HG03095 (cell line): Measurements from ENCODE around the gene ABHD2.

Experiments used
- ATAC-seq: cut with Tn5 transposase; IDR thresholded peaks from one replicate; pipeline ENCODE4 v1.9.1; 2021; ENCODE audit warnings: moderate library complexity; ENCODE audit not compliant: unreplicated experiment

The ABHD2 gene

GRCh38 chr15:89096664-89097063 is 8.4 kb downstream of the ABHD2 start:
- no peak for ATAC-seq

- ATAC-seq, result no peak
These were observed 9.1 kb downstream of the ABHD2 start for GRCh38 chr15:89097313-89097712.

- ATAC-seq, result no peak
These were observed 10.0 kb downstream of the ABHD2 start for GRCh38 chr15:89098281-89098680.

GRCh38 chr15:89099968-89100367 is 11.7 kb downstream of the ABHD2 start:
- ATAC-seq, result no peak

- ATAC-seq, result no peak
These were observed 13.3 kb downstream of the ABHD2 start for GRCh38 chr15:89101302-89102193.

GRCh38 chr15:89103481-89104171 is 15.4 kb downstream of the ABHD2 start:
- no peak for ATAC-seq

- no peak for ATAC-seq
These were observed 15.9 kb downstream of the ABHD2 start for GRCh38 chr15:89104172-89104564.

- no peak for ATAC-seq
These were observed 16.9 kb downstream of the ABHD2 start for GRCh38 chr15:89105147-89105546.

- no peak for ATAC-seq
These were observed 17.9 kb downstream of the ABHD2 start for GRCh38 chr15:89106200-89106599.

GRCh38 chr15:89107984-89108383 is 19.7 kb downstream of the ABHD2 start:
- no peak for ATAC-seq

- no peak for ATAC-seq
These were observed 20.6 kb downstream of the ABHD2 start for GRCh38 chr15:89108835-89109234.

- no peak for ATAC-seq
These were observed 21.0 kb downstream of the ABHD2 start for GRCh38 chr15:89109238-89109637.

- no peak for ATAC-seq
These were observed 21.8 kb downstream of the ABHD2 start for GRCh38 chr15:89110060-89110459.

GRCh38 chr15:89111352-89111751 is 23.1 kb downstream of the ABHD2 start:
- no peak for ATAC-seq

GRCh38 chr15:89111961-89112340 is 23.7 kb downstream of the ABHD2 start:
- ATAC-seq, result no peak

GRCh38 chr15:89112341-89112971 is 24.2 kb downstream of the ABHD2 start:
- ATAC-seq, result peak; percentile 89

- no peak for ATAC-seq
These were observed 25.2 kb downstream of the ABHD2 start for GRCh38 chr15:89113296-89114024.

- ATAC-seq, result no peak
These were observed 26.7 kb downstream of the ABHD2 start for GRCh38 chr15:89114990-89115389.

GRCh38 chr15:89115547-89115946 is 27.3 kb downstream of the ABHD2 start:
- ATAC-seq, result no peak

- no peak for ATAC-seq
These were observed 28.1 kb downstream of the ABHD2 start for GRCh38 chr15:89116404-89116803.

GRCh38 chr15:89117790-89118189 is 29.5 kb downstream of the ABHD2 start:
- ATAC-seq, result no peak
